Eye (tissue), 1 donor: ENCODE data around the gene ANXA6.

Experiments
- DNase-seq: peaks from one replicate; pipeline ENCODE4 v3.0.0-alpha.2; 2015

Gene ANXA6

GRCh38 chr5:151079838-151080612 lies 77.6 kb downstream of the ANXA6 start:
- DNase-seq, result no peak

GRCh38 chr5:151078490-151079262 lies 78.9 kb downstream of the ANXA6 start:
- no peak for DNase-seq

DNA sequence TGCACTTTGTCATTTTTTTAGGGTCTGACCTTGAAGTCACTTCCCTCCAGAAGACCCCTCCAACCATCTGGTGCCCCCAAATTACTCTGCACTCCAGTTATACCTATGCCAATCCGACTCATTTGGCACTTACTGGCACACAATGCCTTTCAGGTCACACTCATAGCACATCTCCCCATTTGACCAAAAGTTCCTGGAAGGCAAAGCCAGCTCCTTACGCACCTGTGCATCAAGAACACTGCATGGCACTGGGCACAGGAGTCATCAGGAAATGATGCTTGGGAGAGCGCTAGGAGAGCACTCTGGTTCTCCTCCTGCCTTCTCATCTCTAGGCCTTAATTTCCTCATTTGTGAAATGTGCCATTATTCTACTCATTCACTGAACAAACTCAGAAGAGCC lies 79.6 kb downstream of the ANXA6 start:
- DNase-seq, result no peak

DNA sequence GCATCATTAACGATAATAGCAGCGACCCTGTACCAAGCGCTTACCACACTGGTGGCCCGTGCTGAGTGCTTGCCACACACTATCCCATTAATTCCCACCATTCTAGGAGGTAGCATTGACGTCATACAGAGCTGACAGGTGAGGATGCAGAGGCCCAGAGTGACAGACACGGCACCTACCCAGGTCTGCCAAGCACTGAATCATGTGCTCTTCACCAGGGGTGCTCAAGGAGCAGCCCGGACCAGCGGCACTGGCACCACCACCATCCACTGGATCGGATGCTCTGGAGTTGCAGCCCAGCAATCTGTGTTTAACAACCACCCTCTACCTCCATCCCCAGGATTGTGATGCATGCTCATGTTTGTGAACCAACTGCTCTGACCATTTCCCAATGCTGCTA lies 80.2 kb downstream of the ANXA6 start:
- DNase-seq, result no peak

DNA sequence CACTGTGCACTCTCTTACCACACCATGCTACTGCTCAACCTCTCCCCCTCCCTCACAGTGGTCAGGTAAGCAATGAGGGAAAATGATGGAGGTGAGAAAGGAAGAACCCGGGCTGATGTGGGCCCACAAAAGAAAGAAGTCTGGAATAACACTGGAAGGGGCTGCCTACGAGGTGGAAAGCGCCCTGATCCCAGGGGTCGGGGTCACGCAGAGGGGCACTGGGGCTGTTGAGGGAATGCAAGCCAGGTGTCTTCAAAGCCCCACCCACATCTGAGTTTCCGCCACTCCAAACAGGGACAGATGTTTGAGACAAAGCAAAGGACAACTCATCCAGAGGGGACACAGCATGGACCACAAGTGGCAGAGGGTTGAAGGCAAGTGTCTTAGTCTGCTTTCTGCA lies 81.0 kb downstream of the ANXA6 start:
- no peak for DNase-seq

- DNase-seq, result no peak
Observed at GRCh38 chr5:151075698-151076331, 81.8 kb downstream of the ANXA6 start.

DNA sequence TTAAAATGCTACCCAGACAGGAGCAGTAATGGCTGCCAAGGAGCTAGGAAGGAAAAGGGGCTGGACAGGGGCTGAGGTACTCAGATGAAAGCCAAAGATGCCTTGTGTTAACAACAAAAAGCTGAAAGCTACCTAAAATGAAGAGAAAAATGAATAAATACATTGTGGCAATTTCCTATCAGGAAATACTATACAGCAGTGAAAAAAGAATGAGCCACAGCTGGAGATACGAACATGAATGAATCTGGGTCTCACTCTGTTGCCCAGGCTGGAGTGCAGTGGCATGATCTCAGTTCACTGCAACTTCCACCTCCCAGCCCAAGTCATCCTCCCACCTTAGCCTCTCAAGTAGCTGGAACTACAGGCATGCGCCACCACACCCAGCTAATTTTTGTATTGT lies 83.0 kb downstream of the ANXA6 start:
- no peak for DNase-seq

DNA sequence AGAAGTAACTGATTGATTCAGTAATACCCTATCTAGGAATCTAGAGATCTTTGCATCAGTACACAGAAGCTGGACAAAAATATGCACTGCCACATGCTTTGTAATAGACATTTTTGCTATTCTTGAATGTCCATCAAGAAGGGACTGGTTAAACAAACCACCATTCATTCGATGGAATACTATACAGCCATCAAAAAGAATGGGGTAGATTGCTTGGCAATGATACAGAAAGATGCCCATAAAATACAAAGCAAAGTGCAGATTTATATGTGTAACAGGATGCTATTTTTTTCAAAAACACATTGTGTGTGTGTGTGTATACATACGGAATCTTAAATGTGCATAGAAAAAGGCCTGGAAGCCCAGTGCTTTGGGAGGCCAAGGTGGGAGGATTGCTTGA lies 84.3 kb downstream of the ANXA6 start:
- no peak for DNase-seq

DNA sequence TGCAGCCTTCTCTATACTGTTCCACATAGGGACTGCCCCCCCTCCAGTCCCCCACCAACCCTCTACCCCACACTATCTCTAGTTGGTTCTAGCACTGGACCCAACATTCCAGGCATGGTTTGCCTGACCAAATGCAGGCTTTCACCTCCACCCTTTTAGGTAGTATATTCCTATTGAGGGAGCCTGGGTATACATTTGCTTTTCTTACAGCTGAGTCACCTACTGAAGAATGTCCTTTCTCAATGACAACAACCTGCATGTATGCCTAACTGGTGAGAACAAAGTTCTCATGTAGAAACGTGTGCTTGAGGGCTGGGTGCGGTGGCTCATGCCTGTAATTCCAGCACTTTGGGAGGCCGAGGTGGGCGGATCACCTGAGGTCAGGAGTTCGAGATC lies 85.0 kb downstream of the ANXA6 start:
- no peak for DNase-seq

DNA sequence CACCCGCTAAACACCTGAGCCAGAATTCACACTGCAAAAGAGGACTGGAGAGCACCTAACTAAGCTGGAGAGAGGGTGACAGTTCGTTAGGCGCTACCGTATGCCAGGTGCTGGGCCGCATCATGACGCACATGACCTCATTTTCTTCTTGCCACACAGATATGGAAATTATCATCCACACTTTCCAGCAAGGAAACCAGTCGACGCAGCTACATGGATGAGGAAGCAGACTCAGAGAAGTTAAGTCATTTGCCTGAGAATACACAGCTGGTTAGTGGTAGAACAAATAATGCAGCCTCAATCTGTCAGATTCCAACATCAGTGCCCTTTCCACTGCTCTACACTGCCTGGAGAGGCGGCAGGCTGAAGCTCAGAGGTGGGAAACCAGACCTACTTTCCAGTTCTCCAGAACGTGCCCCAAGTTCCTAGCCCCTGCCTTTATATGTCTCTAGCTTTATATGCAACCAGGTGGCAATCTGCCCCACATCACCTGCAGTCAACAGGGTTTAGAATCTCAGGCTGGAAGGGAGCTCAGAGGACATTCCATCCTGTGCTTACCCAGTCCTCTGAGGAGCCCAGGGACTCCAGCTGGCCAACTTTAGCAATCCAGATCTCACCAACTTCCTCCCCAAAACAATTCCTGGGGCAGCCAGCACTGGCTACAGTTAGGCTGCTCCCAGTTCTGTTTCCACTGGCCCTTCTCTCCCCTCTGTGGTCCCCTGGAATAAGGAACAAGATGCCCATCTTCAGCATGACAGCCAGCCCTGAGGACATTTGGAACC lies 85.5 kb downstream of the ANXA6 start:
- no peak for DNase-seq

GRCh38 chr5:151071021-151071420 lies 86.6 kb downstream of the ANXA6 start:
- no peak for DNase-seq

- DNase-seq, result no peak
Observed at GRCh38 chr5:151070449-151070848, 87.1 kb downstream of the ANXA6 start.

DNA sequence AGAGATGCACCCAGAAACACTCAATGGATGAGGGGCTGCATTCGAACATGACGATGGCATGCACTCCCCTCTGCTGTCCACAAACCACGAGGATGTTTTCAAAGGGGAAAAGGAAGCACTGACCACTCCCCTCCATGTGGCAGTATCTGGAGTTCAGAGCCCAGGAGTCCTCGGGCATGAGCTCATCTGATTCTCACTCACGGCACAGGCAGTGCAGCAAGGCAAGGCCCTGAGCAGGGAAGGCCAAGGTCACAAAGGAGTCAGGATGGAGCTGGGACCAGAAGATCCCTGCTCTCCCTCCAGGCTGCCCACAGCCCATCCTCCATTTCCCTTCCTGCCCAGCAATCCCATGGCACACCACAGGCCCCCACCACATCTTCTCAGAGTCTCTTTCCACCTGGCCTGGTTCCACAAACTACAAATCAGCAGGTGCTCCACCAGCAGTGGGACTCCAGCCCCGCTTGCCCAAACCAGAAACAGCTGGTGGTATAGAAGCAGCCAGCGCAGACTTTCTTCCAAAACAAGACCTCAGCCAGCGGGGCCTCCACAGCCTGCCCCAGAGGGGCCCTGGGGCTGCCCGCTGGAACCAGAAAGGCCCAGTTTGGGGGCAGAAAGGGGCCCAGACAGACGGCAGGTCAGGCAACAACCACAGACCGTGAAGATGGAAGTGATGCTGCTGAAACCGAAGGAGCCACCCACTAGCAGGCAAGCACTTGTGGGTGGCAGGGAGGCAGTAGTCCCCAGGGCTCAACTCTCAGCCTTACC lies 89.0 kb downstream of the ANXA6 start:
- DNase-seq, result peak; percentile 41

DNA sequence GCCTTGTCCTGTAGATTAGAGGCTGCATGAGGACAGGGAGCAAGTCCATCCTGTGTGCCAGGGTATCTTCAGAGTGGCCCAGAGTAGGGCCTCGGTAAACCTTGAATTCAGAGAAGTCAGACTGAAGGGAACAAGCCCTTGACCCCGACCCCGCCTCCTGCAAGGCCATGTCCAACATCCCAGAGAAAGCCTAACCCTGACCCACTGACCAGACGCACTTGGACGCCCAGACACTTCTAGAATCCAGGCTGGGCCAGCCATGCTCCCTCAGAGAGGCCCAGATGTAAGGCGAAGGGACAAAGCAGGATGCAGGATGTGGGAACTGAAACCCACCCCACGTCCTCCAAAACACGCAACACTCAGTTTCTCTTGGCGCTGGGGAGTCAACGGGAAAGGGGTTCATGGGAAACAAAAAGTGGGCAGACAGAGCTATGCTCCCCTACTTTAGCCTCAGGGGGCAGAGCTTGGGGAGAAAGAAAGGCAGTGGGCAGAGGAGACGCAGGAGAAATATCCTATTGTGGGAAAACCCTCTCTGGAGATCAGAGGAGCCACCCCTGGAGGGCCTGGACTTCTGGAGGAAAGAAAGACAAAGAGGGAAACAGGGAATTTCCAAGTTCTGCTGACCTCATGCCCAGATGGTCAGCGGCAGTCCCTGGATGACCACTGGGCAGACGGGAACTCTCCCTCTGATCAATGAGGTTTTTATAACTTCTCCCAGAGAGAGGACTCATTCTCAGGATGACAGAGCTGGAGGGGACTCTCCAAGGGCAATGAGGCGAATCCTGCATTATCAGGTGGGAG lies 89.7 kb downstream of the ANXA6 start:
- no peak for DNase-seq

GRCh38 chr5:151066920-151067319 lies 90.7 kb downstream of the ANXA6 start:
- DNase-seq, result no peak

DNA sequence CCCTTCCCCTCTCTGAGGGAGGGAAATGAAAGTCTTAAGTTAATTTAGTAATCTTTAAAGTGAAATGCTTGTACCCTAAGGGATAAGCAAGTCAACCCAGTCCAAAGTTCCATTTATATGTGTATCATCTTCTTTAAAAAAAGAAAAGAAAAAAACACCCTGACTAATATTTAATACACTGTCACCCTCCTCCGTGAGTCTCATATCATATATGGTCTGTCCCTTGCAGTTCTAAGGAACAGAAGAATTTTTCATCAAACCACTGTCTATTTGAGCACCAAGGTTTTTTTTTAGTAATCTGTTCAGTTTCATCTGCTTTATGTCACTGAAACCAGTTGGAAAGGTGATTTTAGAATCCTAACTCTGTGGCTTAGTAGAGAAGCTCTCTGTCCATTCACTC lies 92.0 kb downstream of the ANXA6 start:
- no peak for DNase-seq

- DNase-seq, result no peak
Observed at GRCh38 chr5:151064916-151065499, 92.6 kb downstream of the ANXA6 start.

GRCh38 chr5:151063142-151063989 lies 94.2 kb downstream of the ANXA6 start:
- no peak for DNase-seq

DNA sequence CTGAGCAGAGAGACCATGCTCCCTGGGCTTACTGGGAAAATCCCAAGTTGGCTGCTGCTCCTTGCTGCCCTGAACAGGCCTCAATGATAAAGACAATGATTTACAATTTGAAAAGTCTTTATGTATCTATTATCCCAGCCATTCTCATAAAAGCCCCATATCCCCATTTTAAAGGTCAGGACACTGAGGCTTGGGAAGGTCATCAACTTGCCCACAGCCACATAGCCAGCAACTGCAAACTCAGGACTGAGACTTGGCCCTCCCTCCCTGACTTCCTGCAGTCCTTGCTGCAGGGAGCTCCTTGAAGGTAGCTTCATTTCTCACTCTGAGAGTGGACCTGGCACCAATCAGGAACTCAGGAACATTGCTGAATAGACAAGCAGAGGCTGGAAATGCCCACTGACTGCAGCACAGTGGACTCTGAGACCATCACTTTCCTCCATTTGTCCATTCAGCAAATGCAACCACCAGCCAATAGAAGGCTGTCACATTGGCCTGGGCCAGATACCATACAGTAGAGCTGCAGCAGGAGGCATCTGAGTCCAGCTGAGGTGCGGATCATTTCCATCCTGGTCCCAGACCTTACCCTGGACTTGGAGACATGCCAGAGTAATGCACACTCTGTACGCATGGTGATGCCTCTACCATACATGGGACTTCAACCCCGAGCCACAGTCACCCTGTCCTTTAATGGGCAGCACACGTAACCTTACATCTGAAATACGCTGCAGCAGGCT lies 95.0 kb downstream of the ANXA6 start:
- no peak for DNase-seq
